Measurements from ENCODE around the gene SRBD1.

Gene SRBD1

GRCh38 chr2:45406621-45407020 is 204.4 kb downstream of the SRBD1 start:
- peak; percentile 31 for DNase-seq

GRCh38 chr2:45404807-45405297 is 206.2 kb downstream of the SRBD1 start:
- peak; percentile 72 for DNase-seq

GRCh38 chr2:45403036-45403435 is 208.0 kb downstream of the SRBD1 start:
- DNase-seq = peak; percentile 21

GRCh38 chr2:45401431-45401922 is 209.6 kb downstream of the SRBD1 start:
- DNase-seq = no peak

GRCh38 chr2:45399040-45399784 is 211.9 kb downstream of the SRBD1 start:
- DNase-seq = no peak

- DNase-seq = no peak
Measured at GRCh38 chr2:45397292-45397691, 213.8 kb downstream of the SRBD1 start.

- DNase-seq = no peak
Measured at GRCh38 chr2:45396671-45397070, 214.4 kb downstream of the SRBD1 start.

- DNase-seq = no peak
Measured at GRCh38 chr2:45394842-45395241, 216.2 kb downstream of the SRBD1 start.

- no peak for DNase-seq
Measured at GRCh38 chr2:45394216-45394615, 216.9 kb downstream of the SRBD1 start.

- DNase-seq = peak; percentile 52
Measured at GRCh38 chr2:45391866-45392265, 219.2 kb downstream of the SRBD1 start.

GRCh38 chr2:45390861-45391260 is 220.2 kb downstream of the SRBD1 start:
- no peak for DNase-seq

- DNase-seq = no peak
Measured at GRCh38 chr2:45390441-45390840, 220.6 kb downstream of the SRBD1 start.

- no peak for DNase-seq
Measured at GRCh38 chr2:45388541-45389100, 222.4 kb downstream of the SRBD1 start.

GRCh38 chr2:45382744-45383143 is 228.3 kb downstream of the SRBD1 start:
- peak; percentile 54 for DNase-seq

- peak; percentile 34 for DNase-seq
Measured at GRCh38 chr2:45380131-45380836, 230.8 kb downstream of the SRBD1 start.

GRCh38 chr2:45379399-45380087 is 231.5 kb downstream of the SRBD1 start:
- no peak for DNase-seq

GRCh38 chr2:45373534-45373933 is 237.5 kb downstream of the SRBD1 start:
- no peak for DNase-seq

- DNase-seq = no peak
Measured at GRCh38 chr2:45370369-45370768, 240.7 kb downstream of the SRBD1 start.

GRCh38 chr2:45368792-45369191 is 242.3 kb downstream of the SRBD1 start:
- no peak for DNase-seq

- DNase-seq = no peak
Measured at GRCh38 chr2:45361666-45362065, 249.4 kb downstream of the SRBD1 start.

- no peak for DNase-seq
Measured at GRCh38 chr2:45354776-45355175, 256.3 kb downstream of the SRBD1 start.

- peak; percentile 92 for DNase-seq
Measured at GRCh38 chr2:45353879-45354278, 257.2 kb downstream of the SRBD1 start.

GRCh38 chr2:45352506-45352905 is 258.6 kb downstream of the SRBD1 start:
- DNase-seq = no peak

Measured in fibroblast of skin of right quadriceps (primary cell).